Stimulated activated CD8-positive, alpha-beta memory T cell treated with anti-CD3 and anti-CD28 coated beads, Interleukin-7, amount 100 ng/mL, for 1 hour (primary cell): ENCODE data around the gene HPX.

ENCODE experiments used
- DNase-seq, 2 donors: peaks; one replicate each; pipeline ENCODE4 v3.0.0-alpha.2; 2020; ENCODE audit warnings: low read depth in 2 of 2

HPX gene

GRCh38 chr11:6459099-6459450 is 18.3 kb upstream of the HPX start:
- no peak for DNase-seq

GRCh38 chr11:6458352-6459098 is 17.7 kb upstream of the HPX start:
- no peak for DNase-seq

- no peak for DNase-seq
Observed at GRCh38 chr11:6457581-6458320, 17.0 kb upstream of the HPX start.

GRCh38 chr11:6456361-6457073 is 15.7 kb upstream of the HPX start:
- DNase-seq: no peak

DNA sequence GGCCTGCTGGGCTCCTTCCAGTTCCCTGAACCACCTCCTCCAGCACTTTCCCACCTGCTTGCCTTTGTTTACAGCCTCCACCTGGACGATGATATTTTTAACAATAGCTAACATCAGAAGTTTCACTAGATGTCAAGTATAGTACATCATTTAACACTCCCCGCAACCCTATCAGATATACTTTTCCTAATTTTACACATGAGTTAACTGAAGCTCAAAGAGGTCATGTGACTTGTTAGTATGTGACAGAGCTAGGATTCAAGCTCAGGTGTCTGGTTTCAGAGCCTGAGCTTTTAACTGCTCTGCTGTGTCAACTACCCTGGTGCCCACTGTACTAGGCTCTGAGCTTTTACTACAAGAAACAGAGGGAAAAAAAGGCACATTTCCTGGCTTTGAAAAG is 14.3 kb upstream of the HPX start:
- no peak for DNase-seq

DNA sequence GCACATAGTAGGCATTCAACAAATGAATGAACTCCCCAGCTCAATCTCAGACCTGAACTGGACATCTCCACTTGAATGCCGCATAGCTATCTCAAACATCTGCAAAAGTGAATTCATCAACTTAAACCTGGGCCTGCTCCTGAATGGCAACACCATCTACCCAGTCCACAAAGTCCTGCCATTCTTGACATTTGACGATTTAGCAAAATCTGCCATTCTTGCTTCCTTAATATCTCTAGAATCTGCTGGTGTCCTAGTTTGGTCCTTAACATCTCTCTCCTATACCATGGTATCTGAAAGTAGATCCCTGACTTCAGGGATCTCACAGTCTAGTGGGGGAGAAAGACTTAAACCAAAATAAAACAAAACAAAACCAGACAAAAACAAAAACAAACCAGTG is 12.4 kb upstream of the HPX start:
- no peak for DNase-seq

DNA sequence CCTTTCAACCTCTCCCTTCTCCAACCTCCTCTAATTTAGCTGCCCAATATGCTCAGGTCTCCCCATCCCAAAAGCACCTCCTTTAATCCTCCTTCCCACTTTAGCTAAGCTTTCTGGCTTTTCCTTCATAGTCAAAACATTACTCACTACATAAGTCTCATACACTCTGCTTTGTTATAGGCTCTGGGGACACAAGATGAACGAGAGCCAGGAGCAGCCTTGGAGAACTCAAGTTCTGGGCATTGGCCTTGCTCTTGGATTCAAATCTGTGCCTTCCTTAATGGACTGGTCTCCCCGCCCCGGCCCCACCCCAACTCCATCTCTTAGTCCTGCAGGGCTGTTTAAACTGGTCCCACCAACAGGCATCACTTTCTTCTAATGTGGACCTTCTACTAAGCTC is 11.4 kb upstream of the HPX start:
- DNase-seq: no peak

GRCh38 chr11:6448574-6448973 is 7.8 kb upstream of the HPX start:
- no peak for DNase-seq

DNA sequence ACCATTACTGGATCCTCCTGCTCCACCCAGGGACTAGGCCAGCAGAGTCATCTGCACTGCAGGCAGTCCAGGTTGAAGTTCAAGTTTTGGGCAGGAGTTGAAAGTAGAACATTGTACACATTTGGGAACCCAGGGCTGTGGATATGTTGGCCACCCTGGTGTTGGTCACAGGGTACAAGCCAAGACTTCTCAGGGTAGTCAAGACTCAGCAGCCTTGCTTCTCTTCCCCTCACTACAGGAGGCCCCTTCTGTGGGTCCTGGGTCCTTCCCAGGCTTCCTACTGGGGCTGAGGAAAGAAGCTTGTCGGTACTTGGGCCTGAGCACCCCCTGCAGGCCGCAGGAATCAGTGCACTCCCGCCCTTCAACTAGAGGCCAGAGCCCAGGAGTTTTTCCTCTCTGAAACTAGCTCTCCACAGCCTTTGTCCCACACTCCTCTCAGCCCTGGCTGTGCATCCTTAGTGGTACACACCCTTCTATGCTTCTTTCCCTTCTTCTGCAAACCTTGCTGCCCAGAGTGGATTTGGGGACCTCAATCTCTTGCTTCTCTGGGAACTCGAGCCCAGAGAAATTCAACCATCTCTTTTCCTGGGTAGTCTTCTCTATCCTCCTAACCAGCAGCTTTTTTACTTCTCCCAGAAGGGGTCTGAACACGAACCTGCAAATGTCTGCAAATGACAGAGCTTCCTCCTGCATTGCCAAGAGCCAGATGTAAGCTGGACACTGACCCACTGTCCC is 2.6 kb upstream of the HPX start:
- peak; percentile 17 to 32 for DNase-seq

GRCh38 chr11:6442441-6442840 is 1.7 kb upstream of the HPX start:
- no peak for DNase-seq

GRCh38 chr11:6438979-6439571 is 1.7 kb downstream of the HPX start:
- no peak for DNase-seq

- no peak for DNase-seq
Observed at GRCh38 chr11:6437993-6438392, 2.8 kb downstream of the HPX start.

GRCh38 chr11:6437423-6437822 is 3.4 kb downstream of the HPX start:
- no peak for DNase-seq

GRCh38 chr11:6433998-6434660 is 6.7 kb downstream of the HPX start:
- DNase-seq: no peak

- no peak for DNase-seq
Observed at GRCh38 chr11:6431861-6432260, 8.9 kb downstream of the HPX start.

DNA sequence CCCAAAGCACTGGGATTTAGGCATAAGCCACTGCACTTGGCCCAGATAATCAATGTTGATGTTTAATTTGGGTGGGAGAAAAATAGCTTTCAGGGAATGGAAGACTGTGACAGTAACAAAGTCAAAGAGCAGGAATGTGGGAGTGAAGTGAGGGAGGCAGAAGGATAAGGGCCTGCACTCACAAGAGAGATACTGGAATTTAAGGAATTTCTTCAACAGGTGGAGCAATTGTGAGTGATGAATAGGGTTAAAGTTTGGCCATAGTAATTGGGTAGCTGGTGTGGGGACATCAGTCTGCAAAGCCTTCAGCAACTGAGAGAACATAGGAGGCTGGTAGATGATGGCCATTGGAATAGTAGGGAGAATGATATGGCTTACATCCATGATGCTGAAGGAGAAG is 13.3 kb downstream of the HPX start:
- DNase-seq: no peak

GRCh38 chr11:6420677-6421076 is 20.1 kb downstream of the HPX start:
- DNase-seq: no peak

DNA sequence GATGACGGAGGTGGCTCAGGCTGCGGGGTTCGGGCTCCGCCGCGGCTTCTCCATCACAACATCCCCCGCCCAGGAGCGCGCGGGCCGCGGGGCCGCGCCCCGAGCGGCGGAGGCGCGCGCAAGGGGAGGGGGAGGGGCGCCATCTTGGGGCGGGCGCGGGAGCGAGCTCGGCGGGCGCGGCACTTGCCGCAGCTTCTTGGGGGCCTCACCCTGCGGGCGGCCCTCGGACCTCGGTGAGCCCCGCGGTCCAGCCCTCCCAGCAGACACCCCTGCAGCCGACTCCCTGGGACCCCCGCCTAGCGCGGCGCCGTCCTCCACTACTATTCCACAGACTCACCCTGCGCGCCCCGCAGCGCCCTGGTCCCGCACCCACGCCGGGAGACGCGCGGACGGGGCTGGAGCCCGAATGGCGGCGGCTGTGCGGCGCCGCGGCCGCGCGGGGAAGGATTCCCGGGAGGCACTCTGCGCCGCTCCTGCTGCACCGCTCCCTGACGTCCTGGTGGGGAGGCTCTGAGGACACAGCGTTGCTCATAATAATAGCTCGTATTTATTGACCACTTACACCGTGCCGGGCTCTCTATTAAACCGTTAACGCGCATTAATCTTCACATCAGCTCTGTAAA is 21.7 kb downstream of the HPX start, which contains the start of gene APBB1:
Gene APBB1 (minus strand): TSS at position 86 of the 623 bp plus-strand sequence. CDS start 7,747 bp downstream, outside the sequence.
- peak; percentile 35 to 46 for DNase-seq

- DNase-seq: no peak
Observed at GRCh38 chr11:6418557-6419008, 22.2 kb downstream of the HPX start.

GRCh38 chr11:6417907-6418556 is 22.8 kb downstream of the HPX start:
- no peak for DNase-seq
